Right lobe of liver (tissue), 4 donors: Measurements from ENCODE around the gene TCF7L2.

Source experiments
- CTCF ChIP-seq, 4 donors: fragments of 200-600 bp in 3 of 4; fragments of 450-650 bp in 1 of 4; IDR thresholded peaks; one replicate each; pipeline versions ENCODE4 v1.5.1 to v1.8.0; 2016 to 2022; ENCODE audit warnings: antibody characterized with exemption in 4 of 4, mild to moderate bottlenecking in 2 of 4
- POLR2A ChIP-seq: fragments of 450-650 bp; IDR thresholded peaks from one replicate; pipeline ENCODE4 v1.6.1; 2017; ENCODE audit warnings: antibody characterized with exemption, mild to moderate bottlenecking
- donor health status: DM: no; HTN: no; CAD: no.
- donor health status: DM: no; HTN: no; CAD: no.
- donor health status: DM: no; HTN: yes; CAD: no.

GRCh38 chr10:113007343-113007771 is 57.3 kb downstream of the TCF7L2 start:
- TF ChIP-seq CTCF (IDR thresholded peaks at IDR 0.05) (no peak), POLR2A (no peak)
